SIG-M5 treated with dmso at 0.1 percent for 504 hours (cell line): ENCODE measurements around the gene FAM53A.

ENCODE experiments used
- DNase-seq: peaks from one replicate; lab custom pipeline; 2025; ENCODE audit not compliant: unreplicated experiment; lab: John Stamatoyannopoulos, UW

Gene FAM53A

DNA sequence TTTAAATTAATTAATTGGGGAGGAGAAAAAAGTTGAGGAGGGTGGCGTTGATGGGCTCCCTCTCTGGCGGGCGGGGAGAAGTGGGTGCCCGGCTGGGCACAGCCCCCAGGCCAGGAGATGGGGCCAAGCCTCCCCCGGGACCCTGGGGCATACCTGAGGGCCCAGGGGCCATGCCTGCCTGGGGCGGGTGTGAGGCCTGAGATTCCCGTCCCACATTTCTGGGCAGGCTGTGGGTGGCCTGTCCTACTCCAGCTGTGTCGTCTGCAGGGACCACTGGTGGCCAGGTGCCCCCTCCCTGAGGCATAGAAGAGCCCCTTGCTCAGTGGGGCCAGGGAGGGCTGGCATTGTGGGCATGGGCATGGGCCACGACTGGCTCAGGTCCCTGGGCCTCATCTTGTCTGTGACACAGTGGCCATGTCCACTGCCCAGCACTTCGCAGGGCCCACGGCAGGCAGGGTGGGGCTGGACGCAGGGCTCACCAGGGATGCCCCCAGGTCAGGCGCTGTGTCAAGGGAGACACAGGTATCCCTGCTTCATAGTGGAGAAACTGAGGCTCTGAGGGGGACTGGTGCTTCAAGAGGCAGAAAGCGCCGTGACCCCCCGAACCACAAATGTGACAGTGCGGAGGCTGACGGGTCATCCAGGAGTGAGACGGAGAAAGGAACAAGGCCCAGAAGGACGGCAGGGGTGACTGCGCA is 60.1 kb downstream of the FAM53A start:
- DNase-seq: no peak

- no peak for DNase-seq
Measured at GRCh38 chr4:1623400-1623799, 60.7 kb downstream of the FAM53A start.

GRCh38 chr4:1622956-1623355 is 61.2 kb downstream of the FAM53A start:
- no peak for DNase-seq

- DNase-seq: no peak
Measured at GRCh38 chr4:1622238-1622637, 61.9 kb downstream of the FAM53A start.

GRCh38 chr4:1621526-1621925 is 62.6 kb downstream of the FAM53A start:
- DNase-seq: no peak

DNA sequence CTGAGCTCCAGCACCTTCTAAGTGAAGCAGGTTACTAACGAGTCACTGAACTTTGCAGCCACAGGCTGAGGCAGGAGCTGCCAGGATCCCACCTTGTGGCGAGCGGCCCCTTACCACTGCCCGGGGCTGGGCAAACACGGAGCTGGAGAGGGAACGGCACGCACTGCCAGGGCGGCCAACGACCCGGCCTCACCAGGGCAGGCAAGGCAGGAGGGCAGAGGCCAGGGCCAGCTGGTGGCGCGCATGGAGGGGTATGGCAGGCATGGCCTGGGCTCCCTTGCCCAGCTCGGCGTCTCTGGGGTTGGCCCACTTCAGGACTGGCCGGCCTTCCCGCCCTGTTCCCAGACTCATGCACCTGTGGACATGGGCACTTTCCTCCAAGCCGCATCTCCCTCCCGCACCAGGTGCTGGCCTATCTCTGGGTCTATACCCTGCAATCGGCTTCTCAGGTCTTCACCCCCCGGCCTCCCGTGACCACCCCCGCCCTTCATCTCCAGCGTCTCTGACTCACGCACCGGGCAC is 64.9 kb downstream of the FAM53A start:
- DNase-seq: no peak

- DNase-seq: no peak
Measured at GRCh38 chr4:1618438-1618837, 65.7 kb downstream of the FAM53A start.

DNA sequence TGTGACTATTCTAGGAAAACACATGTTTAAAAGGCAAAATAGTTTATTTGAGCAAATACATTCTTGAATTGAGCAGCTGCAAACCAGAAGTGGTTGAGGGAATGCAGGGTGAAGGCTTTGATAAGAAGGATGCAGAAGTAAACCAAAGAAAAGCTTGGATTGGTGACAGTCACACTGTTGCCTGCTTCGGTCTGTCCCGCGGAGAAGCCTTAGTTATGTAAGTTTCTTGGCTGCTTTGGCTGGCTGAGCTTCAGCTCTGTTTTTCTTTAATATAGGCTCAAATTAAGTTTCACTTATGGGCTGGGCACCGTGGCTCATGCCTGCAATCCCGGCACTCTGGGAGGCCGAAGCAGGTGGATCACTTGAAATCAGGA is 67.6 kb downstream of the FAM53A start:
- DNase-seq: no peak

DNA sequence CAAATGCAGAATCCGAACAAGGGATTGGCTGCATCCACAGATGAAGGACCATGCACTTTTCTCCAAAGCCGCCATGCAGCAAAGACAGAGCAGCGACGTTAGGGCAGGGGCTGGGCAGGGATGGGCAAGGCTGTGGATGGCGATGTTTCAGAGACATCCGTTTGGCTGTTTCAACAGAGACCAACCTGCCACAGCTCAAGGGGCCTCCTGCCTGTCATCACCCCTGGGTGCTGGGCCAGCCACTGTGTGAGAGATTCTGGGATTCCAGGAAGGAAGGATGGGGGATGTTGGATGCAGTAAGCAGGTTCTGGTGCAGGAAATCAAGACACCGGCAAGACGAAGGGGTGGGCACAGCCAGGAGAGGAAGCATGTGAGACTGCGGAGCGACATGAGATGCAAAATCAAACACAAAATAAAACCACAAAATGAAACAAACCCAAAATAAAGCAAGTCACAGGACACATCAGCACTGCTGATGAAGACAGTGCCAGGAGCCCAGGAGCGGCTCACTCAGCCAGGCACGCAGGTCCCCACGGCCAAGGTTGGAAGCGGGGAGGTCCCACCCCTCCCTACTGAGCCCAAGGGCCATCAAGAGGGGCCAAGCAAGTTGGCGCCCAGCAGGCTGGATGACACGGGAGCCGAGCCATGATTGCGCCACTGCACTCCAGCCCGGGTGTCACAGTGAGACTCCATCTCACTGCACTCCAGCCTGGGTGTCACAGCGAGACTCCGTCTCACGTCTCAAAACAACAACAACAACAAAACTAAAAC is 68.1 kb downstream of the FAM53A start:
- no peak for DNase-seq

DNA sequence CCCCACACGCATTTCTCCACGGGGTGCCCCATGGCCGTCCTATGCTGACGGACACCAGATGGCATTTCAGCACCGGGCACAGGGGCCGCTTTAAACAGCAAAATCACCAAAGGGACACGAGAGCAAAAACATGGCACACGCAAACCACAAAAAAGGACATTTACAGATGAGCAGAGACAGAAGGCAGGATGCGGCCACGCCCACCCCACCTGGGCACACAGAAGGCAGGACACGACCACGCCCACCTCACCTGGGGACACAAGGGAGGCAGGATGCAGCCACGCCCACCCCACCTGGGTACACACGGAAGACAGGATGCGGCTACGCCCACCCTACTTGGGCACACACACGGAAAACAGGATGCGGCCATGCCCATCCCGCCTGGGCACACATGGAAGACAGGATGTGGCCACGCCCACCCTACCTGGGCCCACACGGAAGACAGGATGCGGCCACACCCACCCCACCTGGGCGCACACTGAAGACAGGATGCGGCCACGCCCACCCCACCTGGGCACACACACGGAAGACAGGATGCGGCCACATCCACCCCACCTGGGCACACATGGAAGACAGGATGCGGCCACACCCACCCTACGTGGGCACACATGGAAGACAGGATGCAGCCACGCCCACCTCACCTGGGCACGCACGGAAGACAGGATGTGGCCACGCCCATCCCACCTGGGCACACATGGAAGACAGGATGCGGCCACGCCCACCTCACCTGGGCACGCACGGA is 69.1 kb downstream of the FAM53A start:
- DNase-seq: no peak

DNA sequence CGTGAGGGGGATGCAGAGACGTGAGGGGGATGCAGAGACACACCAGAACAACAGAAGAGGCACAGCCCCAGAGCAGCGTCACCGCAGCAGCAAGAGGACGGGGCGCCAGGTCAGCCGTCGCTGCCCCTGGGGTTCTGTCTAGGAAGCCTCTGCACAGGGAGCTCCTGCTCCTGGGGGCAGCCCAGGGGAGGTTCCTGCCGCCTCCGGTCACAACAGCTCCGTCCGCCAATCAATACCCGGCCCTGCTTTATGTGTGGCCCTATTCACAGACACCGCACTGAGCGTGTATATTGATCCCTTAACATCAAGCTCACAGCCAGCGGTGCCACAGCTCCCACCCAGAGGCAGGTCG is 69.6 kb downstream of the FAM53A start:
- no peak for DNase-seq

DNA sequence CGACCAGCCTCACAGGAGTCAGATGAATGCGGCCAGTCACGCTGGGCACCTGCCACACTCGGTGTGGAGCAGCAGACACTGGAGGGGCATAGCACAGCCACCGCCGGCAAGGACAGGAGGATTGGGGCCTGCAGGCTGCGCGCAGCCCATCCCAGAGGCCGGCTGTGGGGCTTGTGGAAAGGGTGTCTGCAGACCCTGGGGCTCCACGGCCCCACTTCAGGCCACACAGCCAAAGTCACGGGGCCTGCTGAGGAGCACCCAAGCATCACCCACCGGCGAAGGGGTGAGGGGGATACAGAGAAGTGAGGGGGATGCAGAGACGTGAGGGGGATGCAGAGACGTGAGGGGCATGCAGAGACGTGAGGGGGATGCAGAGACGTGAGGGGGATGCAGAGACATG is 70.1 kb downstream of the FAM53A start:
- DNase-seq: no peak

DNA sequence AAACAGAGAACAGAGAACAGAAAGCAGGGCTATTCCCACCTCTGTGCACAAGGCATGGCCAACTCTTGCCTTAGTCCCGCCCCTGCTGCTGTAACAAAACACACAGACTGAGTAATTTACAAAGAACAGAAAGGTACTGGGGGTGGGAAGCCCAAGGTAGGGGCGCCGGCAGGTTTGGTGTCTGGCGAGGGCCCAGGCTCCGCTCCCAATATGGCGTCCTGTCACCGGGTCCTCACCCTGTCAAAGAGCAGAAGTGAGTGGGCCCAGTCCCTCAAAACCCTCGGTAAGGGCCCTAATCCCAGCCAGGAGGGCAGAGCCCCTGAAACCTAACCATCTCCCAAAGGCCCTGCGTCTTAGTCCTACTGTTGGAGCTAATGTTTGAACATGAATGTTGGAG is 71.0 kb downstream of the FAM53A start:
- no peak for DNase-seq

GRCh38 chr4:1612278-1613098 is 71.6 kb downstream of the FAM53A start:
- DNase-seq: no peak

GRCh38 chr4:1611501-1611870 is 72.6 kb downstream of the FAM53A start:
- no peak for DNase-seq

GRCh38 chr4:1610791-1611500 is 73.2 kb downstream of the FAM53A start:
- DNase-seq: no peak

DNA sequence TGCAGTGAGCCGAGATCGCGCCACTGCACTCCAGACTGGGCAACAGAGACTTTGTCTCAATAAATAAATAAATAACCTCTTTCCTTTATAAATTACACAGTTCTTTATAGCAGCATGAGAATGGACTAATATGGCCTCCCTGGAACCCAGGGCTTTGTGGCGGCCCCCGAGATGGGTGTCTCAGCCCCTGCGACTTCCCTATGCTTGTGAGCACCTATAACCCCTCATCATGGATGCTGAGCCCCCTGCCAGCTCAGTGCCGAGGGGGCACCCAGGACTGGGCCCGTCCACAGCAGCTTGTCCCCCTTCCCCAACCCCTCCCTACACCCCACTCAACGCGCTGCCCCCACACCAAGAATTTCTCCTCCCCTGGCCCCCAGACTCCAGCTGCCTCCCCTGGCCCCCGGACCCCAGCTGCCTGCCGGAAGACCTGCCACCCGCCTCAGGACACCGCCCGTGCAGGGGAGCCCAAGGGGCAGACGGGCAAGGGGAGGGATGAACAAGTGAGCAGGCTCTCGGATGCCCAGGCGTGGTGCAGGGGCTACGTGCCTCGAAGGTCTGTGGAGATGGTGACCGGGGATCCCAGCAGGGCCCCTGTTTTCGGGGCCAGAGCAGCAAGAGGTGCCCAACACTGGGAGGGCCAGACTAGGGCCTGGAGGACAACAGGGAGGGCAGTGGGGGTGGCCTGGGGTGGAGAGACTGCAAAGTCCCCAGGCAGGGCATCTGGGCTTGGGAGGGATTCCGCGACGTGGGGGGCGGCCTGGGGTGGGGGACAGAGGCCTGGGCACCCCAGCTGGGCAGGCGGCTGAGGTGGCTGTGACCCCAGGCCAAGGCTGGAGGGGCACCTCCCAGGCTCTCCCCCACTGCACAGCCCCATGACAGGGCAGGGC is 74.0 kb downstream of the FAM53A start:
- no peak for DNase-seq

DNA sequence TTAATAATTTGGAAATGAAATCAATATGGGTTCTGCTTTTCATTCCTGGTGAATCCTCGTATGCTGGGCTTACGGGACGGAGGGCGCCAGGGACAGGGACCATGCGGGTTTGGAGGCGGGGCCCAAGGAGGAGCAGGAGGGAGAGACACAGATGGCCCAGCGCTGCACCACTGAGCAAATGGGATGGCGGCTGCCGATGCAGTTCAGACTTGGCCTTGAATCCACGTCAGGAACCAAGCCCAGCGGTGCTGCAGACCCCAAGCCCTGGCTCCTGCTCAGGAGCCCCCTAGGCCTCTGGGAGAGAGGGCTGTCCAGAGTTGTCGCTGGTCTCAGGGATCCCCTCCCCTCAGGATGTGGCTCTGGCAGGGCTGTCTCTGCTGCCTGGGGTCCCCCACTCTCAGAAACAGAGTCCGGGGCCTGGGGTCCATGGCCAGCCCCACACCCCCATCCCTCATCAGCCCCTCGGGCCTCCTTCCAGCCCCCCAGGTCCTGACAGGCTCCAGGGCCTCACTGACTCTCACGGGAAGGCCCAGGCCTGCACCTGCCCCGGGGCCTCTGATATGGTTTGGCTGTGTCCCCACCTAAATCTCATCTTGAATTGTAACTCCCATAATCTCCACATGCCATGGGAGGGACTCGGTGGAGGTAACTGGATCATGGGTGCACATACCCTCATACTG is 75.2 kb downstream of the FAM53A start:
- DNase-seq: no peak
